NCI-H1048 (cell line): Measurements from ENCODE around the gene GDF11.

Source experiments
- DNase-seq: peaks from one replicate; lab custom pipeline; 2025; lab: John Stamatoyannopoulos, UW

The GDF11 gene

DNA sequence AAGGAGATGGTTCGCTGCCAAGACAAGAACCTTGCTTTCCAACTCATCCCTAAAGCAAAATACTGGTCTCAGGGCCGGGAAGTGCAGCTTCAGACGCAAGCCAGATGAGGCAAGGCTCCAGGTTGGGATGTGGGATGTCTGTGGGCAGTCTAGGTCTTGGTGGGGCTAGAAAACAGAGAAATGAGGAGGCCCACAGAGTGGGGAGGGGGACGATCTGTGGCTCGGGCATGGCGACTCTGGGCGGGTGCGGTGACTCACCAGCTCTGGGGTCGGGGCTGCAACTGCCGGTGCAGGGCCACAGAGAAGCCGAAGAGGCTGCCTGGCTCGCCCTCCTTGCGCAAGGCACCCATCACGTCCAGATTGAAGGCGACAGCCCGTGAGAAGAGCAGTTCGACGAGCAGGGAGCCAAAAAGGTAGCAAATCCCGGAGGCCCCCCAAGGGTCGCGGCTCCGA, 35.7 kb upstream of the GDF11 start:
- DNase-seq = no peak

GRCh38 chr12:55707841-55708694, 34.9 kb upstream of the GDF11 start, which contains the start of gene ITGA7:
Gene ITGA7, minus strand, starts transcription at chr12:55707904. Its CDS starts 222 bp downstream, at chr12:55707682.
- no peak for DNase-seq

GRCh38 chr12:55708695-55709233, 34.2 kb upstream of the GDF11 start:
- no peak for DNase-seq

DNA sequence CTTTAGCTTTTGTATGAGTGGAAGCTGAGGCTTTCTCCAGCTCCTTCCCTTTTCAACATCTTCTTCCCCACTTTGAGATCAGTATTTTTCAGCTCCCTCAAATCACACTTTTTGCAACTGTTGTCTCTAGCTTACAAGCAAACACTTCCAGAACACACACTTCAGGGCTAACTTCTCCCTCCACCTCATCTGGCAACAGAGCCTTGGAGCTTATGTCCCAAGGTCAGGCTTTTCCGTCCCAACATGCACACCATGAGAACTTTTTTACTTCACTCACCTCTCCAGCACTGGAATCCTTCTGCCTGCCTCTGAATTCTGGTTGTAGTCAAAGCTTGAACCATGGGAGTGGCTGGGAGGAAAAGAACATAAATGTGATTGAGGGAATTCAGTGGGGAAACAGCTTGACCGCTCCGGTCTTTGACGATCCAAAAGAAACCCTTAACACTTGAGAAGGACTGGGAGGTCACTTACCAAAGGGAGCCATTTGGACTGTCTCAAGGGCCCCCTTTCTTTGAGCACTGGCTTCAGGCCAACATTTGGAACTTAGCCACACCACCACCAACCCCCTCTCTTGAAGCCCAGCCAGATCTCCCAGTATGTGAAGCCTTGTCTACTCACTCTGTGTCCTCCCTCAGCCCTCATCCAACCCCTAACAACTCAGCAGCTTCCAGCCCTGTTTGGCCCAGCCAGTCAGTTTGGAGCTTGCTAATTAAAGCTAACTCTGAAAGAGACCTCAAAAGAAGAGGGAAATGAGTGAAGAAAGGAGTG, 31.0 kb upstream of the GDF11 start:
- DNase-seq = no peak

DNA sequence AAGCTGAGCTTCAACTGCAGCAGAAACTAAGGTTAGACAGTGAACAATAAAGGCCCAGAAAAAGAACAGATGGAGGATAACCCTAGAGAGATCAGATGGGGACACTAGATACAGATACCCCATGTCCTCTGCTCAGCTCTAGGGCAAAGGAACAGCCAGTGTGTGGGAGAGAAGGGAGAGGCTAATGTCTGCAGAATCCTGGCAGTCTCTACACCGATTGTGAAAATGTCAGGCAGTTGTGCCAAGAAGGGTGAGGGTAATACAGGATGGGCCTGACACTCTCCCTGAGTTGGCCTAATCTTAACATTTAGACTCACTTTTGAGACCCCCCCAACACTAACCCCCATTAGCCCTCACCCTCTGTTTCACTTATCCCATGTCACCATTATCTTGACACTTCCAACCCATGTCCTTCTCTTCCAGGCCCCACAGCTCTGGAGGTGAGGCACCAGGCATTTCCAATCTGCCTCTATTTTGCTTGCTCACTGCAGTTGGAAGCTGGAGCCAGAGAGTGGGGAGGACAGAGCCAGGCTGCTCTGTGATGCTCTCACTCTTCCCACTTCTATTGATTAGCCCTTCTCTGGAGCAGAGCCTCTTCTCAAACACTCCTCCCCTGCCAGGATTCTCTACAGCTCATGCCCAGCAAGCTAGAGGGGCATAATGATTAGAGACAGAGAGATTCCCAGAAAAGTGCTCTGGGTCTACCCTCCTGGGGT, 30.1 kb upstream of the GDF11 start:
- no peak for DNase-seq

GRCh38 chr12:55713721-55714120, 29.2 kb upstream of the GDF11 start:
- DNase-seq = no peak

DNA sequence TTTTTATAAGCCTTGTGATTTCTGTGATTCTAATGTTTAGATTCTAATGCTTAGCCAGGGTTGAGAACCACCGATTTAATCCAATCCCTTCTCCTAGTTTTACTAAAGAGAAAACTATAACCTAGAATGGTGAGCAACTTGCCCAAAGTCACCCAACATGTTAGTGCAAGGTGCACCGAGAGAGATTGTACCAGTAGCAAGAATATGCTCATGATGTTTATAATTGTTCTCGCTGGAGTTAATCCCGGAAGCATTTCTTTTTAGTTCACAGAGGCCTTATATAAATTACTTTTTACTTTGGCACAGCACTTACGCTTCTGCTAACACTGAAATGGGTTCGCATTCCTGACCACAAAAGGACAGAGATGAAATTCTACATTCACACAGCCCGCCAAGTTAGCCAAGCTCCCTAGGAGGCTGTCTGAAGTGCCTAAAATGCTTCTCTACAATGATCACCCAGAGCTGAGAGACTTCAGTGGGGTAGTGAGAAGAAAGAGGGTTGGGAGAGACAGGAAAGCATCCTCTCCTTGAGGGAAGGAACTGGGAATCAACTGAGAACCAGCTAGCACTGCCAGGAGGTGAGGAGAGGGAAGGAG, 27.7 kb upstream of the GDF11 start:
- no peak for DNase-seq

DNA sequence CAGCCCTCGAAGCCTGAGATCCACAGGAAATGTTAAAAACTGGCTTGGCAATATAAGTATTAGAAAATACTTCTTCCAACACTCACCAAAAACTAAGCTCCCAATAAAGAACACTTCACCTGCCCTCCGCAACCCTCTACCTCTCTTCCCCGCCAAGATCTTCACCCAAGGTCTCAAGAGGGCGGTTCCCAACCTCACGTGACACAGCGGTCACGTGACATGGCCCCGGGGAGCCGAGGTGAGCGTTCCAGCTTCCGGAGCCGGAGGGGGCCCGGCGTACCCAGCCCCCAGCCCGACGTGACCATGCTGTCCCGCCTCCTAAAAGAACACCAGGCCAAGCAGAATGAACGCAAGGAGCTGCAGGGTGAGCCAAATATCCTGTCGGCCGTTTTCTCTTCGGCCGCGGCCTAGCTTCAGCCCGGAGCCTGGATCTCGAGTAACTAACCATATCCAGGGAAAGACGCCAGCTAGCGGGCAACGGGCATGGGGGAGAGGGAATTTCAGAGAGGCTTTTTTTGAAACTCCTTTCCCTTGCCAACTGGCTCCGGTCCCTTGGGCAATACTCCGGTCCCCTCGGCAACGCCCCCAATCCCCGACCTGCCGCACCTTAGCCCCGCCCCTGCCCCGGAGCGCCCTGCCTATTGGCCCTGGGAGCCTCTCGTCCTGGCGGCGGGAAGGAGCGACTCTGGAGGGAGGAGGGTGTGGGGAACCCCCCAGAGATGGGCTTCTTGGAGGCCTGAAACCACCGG, 26.9 kb upstream of the GDF11 start, which contains the start of gene BLOC1S1:
Gene BLOC1S1, plus strand, starts transcription at position 214 of the 749 bp plus-strand sequence. Its CDS starts 6 bp downstream, at position 220.
- peak; percentile 65 for DNase-seq

DNA sequence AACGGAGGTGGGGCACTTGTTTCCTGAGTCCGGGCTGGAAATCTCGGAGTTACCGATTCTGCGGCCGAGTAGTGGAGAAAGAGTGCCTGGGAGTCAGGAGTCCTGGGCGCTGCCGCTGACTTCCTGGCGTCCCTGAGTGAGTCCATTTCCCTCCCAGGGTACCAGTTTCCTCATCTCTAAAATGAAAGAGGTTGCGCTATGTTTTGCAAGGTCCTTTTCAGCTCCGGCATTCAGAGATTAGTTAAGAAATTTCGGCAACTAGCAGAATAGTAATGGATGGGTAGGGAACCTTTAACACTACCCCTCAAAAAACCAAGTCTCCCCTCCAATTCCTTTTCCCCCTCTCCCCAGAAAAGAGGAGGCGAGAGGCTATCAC, 26.4 kb upstream of the GDF11 start:
- DNase-seq = no peak

- no peak for DNase-seq
Observed at GRCh38 chr12:55717011-55718007, 25.6 kb upstream of the GDF11 start.

- no peak for DNase-seq
Observed at GRCh38 chr12:55718015-55718414, 24.9 kb upstream of the GDF11 start.

DNA sequence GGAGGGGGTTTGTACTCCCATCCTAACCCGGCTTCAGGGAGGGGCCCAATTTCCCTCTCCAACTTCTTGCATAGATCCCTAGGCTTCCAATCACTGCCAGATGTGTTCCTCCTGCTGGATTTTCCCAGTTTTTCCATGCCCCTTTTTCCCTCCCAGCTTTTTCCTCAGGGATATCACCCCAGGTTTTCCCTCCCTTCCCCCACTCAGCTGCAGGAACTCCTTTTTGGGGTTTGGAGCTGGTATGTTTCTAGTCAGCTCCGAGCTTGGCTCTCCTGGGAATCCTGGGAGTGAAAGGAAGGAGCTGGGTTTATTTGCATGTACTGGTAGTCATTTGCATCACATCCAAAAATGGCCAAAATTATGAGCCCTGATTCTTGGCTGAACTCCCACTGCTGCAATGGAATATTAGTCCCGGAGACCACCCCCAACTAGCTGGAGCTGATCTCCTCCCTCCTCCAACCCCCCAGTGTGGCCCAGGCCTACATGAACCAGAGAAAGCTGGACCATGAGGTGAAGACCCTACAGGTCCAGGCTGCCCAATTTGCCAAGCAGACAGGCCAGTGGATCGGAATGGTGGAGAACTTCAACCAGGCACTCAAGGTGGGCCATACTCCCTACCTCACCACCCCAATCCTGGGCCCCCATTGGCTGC, 24.2 kb upstream of the GDF11 start:
- DNase-seq = no peak

GRCh38 chr12:55719371-55719770, 23.6 kb upstream of the GDF11 start:
- DNase-seq = no peak

DNA sequence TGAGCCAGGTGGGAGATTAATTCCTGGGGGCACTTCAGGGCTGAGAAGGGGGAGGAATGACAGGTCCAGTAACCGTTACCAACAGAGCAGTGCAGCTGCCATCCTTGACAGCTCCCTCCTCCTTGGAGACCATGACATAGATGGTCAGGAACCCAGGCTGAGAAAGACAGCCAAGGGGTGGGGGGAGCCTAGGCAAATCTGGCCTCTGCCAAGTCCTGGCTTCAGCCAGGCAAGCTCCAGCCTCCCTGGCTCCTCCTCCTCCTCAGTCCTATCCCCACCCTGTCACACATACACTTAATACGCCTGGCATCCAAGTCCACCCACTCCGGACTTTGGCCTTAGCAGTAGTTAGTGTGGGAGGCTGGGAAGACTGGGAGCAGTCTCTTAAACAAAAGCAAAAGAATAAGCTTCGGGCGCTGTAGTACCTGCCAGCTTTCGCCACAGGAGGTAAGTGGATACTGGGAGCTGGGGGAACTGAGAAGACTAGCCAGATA, 22.8 kb upstream of the GDF11 start, which contains the start of gene RDH5:
Gene RDH5, plus strand, starts transcription at position 323 of the 494 bp plus-strand sequence. CDS start 792 bp downstream, outside the sequence.
- DNase-seq = no peak

- no peak for DNase-seq
Observed at GRCh38 chr12:55720894-55721444, 22.0 kb upstream of the GDF11 start.

DNA sequence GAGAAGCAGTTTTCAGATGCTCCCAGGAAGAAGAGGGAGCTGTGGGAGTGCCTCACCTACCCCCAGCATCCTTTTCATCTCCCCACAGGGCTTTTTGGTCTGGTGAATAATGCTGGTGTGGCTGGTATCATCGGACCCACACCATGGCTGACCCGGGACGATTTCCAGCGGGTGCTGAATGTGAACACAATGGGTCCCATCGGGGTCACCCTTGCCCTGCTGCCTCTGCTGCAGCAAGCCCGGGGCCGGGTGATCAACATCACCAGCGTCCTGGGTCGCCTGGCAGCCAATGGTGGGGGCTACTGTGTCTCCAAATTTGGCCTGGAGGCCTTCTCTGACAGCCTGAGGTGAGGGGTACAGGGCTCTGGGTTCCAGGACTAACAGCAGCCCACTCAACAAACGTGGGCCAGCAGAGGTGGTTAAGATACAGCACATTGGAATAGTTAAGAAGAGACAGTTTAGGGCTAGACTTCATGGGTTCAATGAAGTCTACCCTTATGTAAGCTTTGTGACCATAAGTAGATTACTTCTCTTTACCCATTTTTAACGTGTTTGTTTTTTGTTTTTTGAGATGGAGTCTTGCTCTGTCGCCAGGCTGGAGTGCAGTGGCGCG, 21.2 kb upstream of the GDF11 start:
- no peak for DNase-seq

DNA sequence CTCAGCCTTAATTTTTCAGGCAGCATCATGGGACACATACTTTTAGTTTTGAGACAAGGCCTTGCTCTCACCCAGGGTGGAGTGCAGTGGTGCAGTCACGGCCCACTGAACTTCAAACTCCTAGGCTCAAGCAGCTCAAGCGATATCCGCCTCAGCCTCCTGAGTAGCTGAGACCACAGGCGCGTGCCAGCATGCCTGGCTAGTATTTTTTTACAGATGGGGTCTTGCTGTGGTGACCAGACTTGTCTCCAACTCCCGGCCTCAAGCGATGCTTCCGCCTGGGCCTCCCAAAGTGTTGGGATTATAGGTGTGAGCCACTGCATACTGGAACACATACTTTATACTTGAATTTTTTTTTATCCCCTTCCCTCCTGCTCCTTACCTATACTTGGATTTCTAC, 20.0 kb upstream of the GDF11 start:
- no peak for DNase-seq
